PFSK-1 (cell line): ENCODE results near the gene NCBP2L.

Source experiments
- POLR2AphosphoS5 ChIP-seq: IDR thresholded peaks from 2 replicates; pipeline ENCODE4 v1.6.1; 2012; ENCODE audit warnings: low read depth, mild to moderate bottlenecking, control low read depth, low read length, moderate library complexity
- SIN3A ChIP-seq: IDR thresholded peaks from 2 replicates; pipeline ENCODE4 v1.6.1; 2012; ENCODE audit warnings: mild to moderate bottlenecking, low read length, moderate library complexity, borderline replicate concordance; ENCODE audit not compliant: insufficient read depth

GRCh38 chrX:107840971-107841370 lies 63.4 kb downstream of the NCBP2L start:
- no peak for TF ChIP-seq SIN3A
- TF ChIP-seq POLR2AphosphoS5, result no peak
